NCI-H446 (cell line): ENCODE results near the gene MYBPC1.
"Not testable (repeated sequence)": the region's sequence is repeated elsewhere in the genome, so short reads cannot be mapped to it uniquely, and the experiment has no call there.

ENCODE experiments used
- DNase-seq, 2 experiments: peaks; one replicate each; lab custom pipeline; 2025; lab: John Stamatoyannopoulos, UW

MYBPC1 gene

DNA sequence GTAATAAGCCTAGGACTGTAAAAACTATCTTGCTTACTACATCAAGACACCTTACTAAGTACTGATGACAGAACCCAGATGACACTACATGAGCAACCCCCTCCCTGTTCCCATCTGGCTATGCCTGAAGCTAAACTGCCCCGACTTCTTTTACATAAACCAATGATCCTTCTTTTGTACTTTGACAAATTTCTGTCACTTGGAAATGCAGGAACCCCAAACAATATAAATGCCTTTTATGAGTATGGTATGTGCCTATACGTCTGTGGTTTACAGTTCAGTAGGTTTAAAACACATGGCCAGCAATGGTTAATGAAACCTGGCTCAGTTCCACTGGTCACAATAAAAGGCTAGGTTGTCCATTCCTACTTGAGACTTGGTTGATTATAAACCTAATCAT, 138.4 kb downstream of the MYBPC1 start:
- no peak for DNase-seq

DNA sequence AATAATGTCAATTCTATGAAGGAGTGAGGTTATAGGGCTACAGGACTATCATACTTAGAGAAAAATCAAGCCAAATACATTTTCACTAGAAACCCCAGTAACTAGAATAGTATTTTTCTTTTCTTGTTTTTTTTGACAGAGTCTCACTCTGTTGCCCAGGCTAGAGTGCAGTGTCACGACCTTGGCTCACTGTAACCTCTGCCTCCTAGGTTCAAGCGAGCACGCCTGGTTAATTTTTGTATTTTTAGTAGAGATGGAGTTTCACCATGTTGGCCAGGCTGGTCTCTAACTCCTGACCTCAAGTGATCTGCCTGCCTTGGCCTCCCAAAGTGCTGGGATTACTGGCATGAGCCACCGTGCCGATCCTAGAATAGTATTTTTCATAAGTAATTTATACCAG, 139.7 kb downstream of the MYBPC1 start:
- DNase-seq, result not testable (repeated sequence)
